Neural cell (in vitro differentiated cells): ENCODE measurements around the gene CCL27. TPM values are rescaled to one million over a fixed set of nuclear protein-coding genes. Genes with fewer than 3 reads are reported as not detected.

ENCODE experiments used
- H2AFZ ChIP-seq: fragments of 200-600, 300-800 bp; sonication (generic), shearing (Covaris generic); 2 replicates; pipeline ENCODE4 v1.6.0; 2014; ENCODE audit warnings: low read depth, mild to moderate bottlenecking, antibody characterized with exemption, low read length, moderate library complexity
- H3F3A ChIP-seq: fragments of 200-600 bp; shearing (Covaris generic); 2 replicates; pipeline ENCODE4 v1.6.1; 2016; ENCODE audit warnings: mild to moderate bottlenecking, moderate library complexity, mixed read lengths, antibody characterized with exemption, low read length; ENCODE audit not compliant: insufficient read depth, poor library complexity, severe bottlenecking
- H3K27ac ChIP-seq: fragments of 200-600, 300-800 bp; sonication (generic), shearing (Covaris generic); 2 replicates; pipeline ENCODE4 v1.5.1; 2014; ENCODE audit warnings: mild to moderate bottlenecking, low read length, moderate library complexity
- H3K27me3 ChIP-seq: fragments of 300-800, 200-600 bp; sonication (generic), shearing (Covaris generic); 2 replicates; pipeline ENCODE4 v1.6.0; 2014; ENCODE audit warnings: mild to moderate bottlenecking, low read depth, low read length, moderate library complexity; ENCODE audit not compliant: insufficient read depth
- H3K36me3 ChIP-seq: fragments of 300-800, 200-600 bp; sonication (generic), shearing (Covaris generic); 2 replicates; pipeline ENCODE4 v1.5.1; 2014; ENCODE audit warnings: mild to moderate bottlenecking, antibody characterized with exemption, low read length, moderate library complexity; ENCODE audit not compliant: insufficient read depth
- H3K4me2 ChIP-seq: fragments of 300-800, 200-600 bp; sonication (generic), shearing (Covaris generic); 2 replicates; pipeline ENCODE4 v1.6.0; 2014; ENCODE audit warnings: mild to moderate bottlenecking, low read length
- H3K4me3 ChIP-seq: fragments of 300-800, 200-600 bp; sonication (generic), shearing (Covaris generic); 2 replicates; pipeline ENCODE4 v1.5.1; 2014; ENCODE audit warnings: mild to moderate bottlenecking, low read length, moderate library complexity
- H3K79me2 ChIP-seq: fragments of 200-600 bp; shearing (Covaris generic); replicated peaks from 2 replicates; pipeline ENCODE4 v1.6.0; 2014; ENCODE audit warnings: mild to moderate bottlenecking, low read length, moderate library complexity; ENCODE audit not compliant: insufficient read depth
- H3K9ac ChIP-seq: fragments of 300-800, 200-600 bp; sonication (generic), shearing (Covaris generic); 2 replicates; pipeline ENCODE4 v1.6.1; 2016; ENCODE audit warnings: mild to moderate bottlenecking, low read length, mixed read lengths
- H3K9me2 ChIP-seq: fragments of 200-600 bp; shearing (Covaris generic); 2 replicates; pipeline ENCODE4 v1.6.1; 2016; ENCODE audit warnings: mild to moderate bottlenecking, low read length, mixed read lengths; ENCODE audit not compliant: insufficient read depth
- H3K9me3 ChIP-seq: fragments of 200-600, 300-800 bp; sonication (generic), shearing (Covaris generic); 2 replicates; pipeline ENCODE4 v1.6.1; 2016; ENCODE audit warnings: mild to moderate bottlenecking, mixed run types, low read length, moderate library complexity, mixed read lengths
- H4K20me1 ChIP-seq: fragments of 200-600 bp; shearing (Covaris generic); 2 replicates; pipeline ENCODE4 v1.6.1; 2016; ENCODE audit warnings: mild to moderate bottlenecking, mixed run types; ENCODE audit not compliant: insufficient read depth
- CTCF ChIP-seq: fragments of 450-650 bp; IDR thresholded peaks from 2 replicates; pipeline ENCODE4 v1.5.1; 2014; ENCODE audit warnings: antibody characterized with exemption, mild to moderate bottlenecking, moderate library complexity; ENCODE audit not compliant: poor library complexity, severe bottlenecking
- EP300 ChIP-seq: fragments of 450-650 bp; conservative IDR thresholded peaks from 2 replicates; pipeline ENCODE4 v1.6.1; 2014; ENCODE audit warnings: antibody characterized with exemption, mild to moderate bottlenecking, moderate library complexity; ENCODE audit not compliant: poor library complexity, severe bottlenecking
- EZH2 ChIP-seq: fragments of 200-600, 300-800 bp; shearing (Covaris generic), sonication (generic); IDR thresholded peaks from 2 replicates; pipeline ENCODE4 v1.6.1; 2014; ENCODE audit warnings: antibody characterized with exemption, low read length, borderline replicate concordance, mild to moderate bottlenecking; ENCODE audit not compliant: insufficient read depth, poor library complexity, severe bottlenecking
- MXI1 ChIP-seq: fragments of 450-650 bp; conservative IDR thresholded peaks from 2 replicates; pipeline ENCODE4 v1.6.1; 2014; ENCODE audit warnings: antibody characterized with exemption, mild to moderate bottlenecking; ENCODE audit not compliant: poor library complexity, severe bottlenecking
- POLR2AphosphoS5 ChIP-seq: IDR thresholded peaks from 2 replicates; pipeline ENCODE4 v1.6.1; 2012
- RAD21 ChIP-seq: fragments of 450-650 bp; conservative IDR thresholded peaks from 2 replicates; pipeline ENCODE4 v1.6.1; 2014; ENCODE audit warnings: antibody characterized with exemption, mild to moderate bottlenecking, moderate library complexity
- REST ChIP-seq: IDR thresholded peaks from 2 replicates; pipeline ENCODE4 v1.6.1; 2012; ENCODE audit warnings: borderline replicate concordance
- SMC3 ChIP-seq: fragments of 450-650 bp; conservative IDR thresholded peaks from 2 replicates; pipeline ENCODE4 v1.6.1; 2014; ENCODE audit warnings: antibody characterized with exemption, mild to moderate bottlenecking, moderate library complexity; ENCODE audit not compliant: poor library complexity
- TAF1 ChIP-seq: IDR thresholded peaks from 2 replicates; pipeline ENCODE4 v1.6.1; 2012; ENCODE audit warnings: low read depth
- polyA plus RNA-seq: library from polyadenylated mRNA; depleted of rRNA; stranded (reverse); fragments of >200 nt; gene quantifications from 2 replicates; pipeline ENCODE4 v1.2.3, GENCODE V29; 2014

Gene CCL27
- polyA plus RNA-seq, 1 donor from 2014 or later = 0.82 TPM

- H3K4me2 ChIP-seq = no peak within 1 kb of the TSS
- H3K27me3 ChIP-seq = no peaks in the 10 kb centered on the region
- H3K79me2 ChIP-seq = no peaks in the 10 kb centered on the region
- H2AFZ ChIP-seq = no peak within 1 kb of the TSS
- no peaks in the 10 kb centered on the region for H4K20me1 ChIP-seq
- no peaks in the 10 kb centered on the region for H3K9me2 ChIP-seq
- TF ChIP-seq SMC3 (no peak), REST (no peak), POLR2AphosphoS5 (no peak), RAD21 (no peak), MXI1 (no peak)
- no peaks in the 10 kb centered on the region for H3K36me3 ChIP-seq
- no peaks in the 10 kb centered on the region for H3F3A ChIP-seq
- H3K9ac ChIP-seq = no peak within 1 kb of the TSS
- H3K9me3 ChIP-seq = no peaks in the 10 kb centered on the region
- H3K27ac ChIP-seq = no peak within 1 kb of the TSS
- H3K4me3 ChIP-seq = no peak within 1 kb of the TSS
These were observed 28.8 kb upstream of the CCL27 start, which contains the start of gene CCL19 for GRCh38 chr9:34690983-34691935. CCL19 (minus strand) TSS chr9:34691276; CDS start chr9:34691139, 137 bp downstream.

- no peak overlapping the region for H3K4me3 ChIP-seq
- no peaks in the 10 kb centered on the region for H3K9me3 ChIP-seq
- H3F3A ChIP-seq = no peaks in the 10 kb centered on the region
- no peak overlapping the region for H2AFZ ChIP-seq
- H3K27me3 ChIP-seq = no peaks in the 10 kb centered on the region
- no peaks in the 10 kb centered on the region for H4K20me1 ChIP-seq
- TF ChIP-seq CTCF (no peak), POLR2AphosphoS5 (no peak), SMC3 (no peak), RAD21 (no peak), EP300 (no peak), MXI1 (no peak), TAF1 (no peak), EZH2 (no peak)
- no peaks in the 10 kb centered on the region for H3K9me2 ChIP-seq
- no peaks in the 10 kb centered on the region for H3K79me2 ChIP-seq
- no peaks in the 10 kb centered on the region for H3K36me3 ChIP-seq
- no peak overlapping the region for H3K9ac ChIP-seq
- no peak overlapping the region for H3K27ac ChIP-seq
- no peak overlapping the region for H3K4me2 ChIP-seq
These were observed 27.1 kb upstream of the CCL27 start for GRCh38 chr9:34689512-34689911.
